ENCODE data around the gene DGKI. TPM values are rescaled to one million over a fixed set of nuclear protein-coding genes. Genes with fewer than 3 reads are reported as not detected.

DGKI gene
- total RNA-seq, 1 experiment from 2014 or later: 0.41 TPM

DNA sequence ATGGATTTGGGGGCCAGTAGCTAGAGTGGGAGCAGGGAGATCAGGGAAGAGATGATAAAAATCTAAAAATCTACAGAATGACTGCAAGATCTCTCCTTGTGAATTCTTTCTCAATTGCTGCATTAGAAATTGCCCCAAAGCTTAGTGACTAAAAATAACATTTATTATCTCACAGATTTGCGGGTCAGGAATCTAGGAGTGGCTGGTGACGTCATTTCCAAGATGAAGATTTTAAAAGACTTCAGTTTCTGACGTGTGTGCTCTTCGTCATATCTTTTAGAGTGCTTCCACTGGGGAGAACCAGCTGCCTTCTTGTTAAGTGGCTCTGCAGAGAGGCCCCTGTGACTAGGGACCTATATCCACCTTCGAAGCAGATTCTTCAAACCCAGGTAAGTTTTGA lies 112.6 kb downstream of the DGKI start:
- Histone ChIP-seq H4K20me1 (ENCODE audit: insufficient read depth) (no peaks in the 10 kb centered on the region), H2AFZ (no peak overlapping the region), H3K9me3 (ENCODE audit: insufficient read depth, low read depth) (no peaks in the 10 kb centered on the region), H3K27me3 (ENCODE audit: insufficient read depth, low read depth) (peaks cover 67% of the 10 kb centered on the region), H3K4me2 (no peak overlapping the region), H3K4me3 (no peak overlapping the region), H3K36me3 (ENCODE audit: low read depth) (no peaks in the 10 kb centered on the region), H3K9me2 (ENCODE audit: insufficient read depth) (no peaks in the 10 kb centered on the region), H3K27ac (no peak overlapping the region), H3F3A (ENCODE audit: insufficient read depth, low read depth) (no peaks in the 10 kb centered on the region), H3K4me1 (replicated peaks; ENCODE audit: insufficient read depth) (no peaks in the 10 kb centered on the region), H3K79me2 (ENCODE audit: low read depth) (no peaks in the 10 kb centered on the region)
- TF ChIP-seq, protein P1, sequence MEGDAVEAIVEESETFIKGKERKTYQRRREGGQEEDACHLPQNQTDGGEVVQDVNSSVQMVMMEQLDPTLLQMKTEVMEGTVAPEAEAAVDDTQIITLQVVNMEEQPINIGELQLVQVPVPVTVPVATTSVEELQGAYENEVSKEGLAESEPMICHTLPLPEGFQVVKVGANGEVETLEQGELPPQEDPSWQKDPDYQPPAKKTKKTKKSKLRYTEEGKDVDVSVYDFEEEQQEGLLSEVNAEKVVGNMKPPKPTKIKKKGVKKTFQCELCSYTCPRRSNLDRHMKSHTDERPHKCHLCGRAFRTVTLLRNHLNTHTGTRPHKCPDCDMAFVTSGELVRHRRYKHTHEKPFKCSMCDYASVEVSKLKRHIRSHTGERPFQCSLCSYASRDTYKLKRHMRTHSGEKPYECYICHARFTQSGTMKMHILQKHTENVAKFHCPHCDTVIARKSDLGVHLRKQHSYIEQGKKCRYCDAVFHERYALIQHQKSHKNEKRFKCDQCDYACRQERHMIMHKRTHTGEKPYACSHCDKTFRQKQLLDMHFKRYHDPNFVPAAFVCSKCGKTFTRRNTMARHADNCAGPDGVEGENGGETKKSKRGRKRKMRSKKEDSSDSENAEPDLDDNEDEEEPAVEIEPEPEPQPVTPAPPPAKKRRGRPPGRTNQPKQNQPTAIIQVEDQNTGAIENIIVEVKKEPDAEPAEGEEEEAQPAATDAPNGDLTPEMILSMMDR (conservative IDR thresholded peaks at IDR 0.05): no peak
- TF ChIP-seq EZH2 (IDR thresholded peaks at IDR 0.05; ENCODE audit: low read depth): no peak
- intact Hi-C loops (cut with micrococcal nuclease; ENCODE audit: unreplicated experiment): no loop called here
- DNase-seq: no peak
- ChIA-PET CTCF (no interaction called here), POLR2A (ENCODE audit: unreplicated experiment) (no interaction called here)
- no TSS peak for BruUV-seq (replicated peaks)

DNA sequence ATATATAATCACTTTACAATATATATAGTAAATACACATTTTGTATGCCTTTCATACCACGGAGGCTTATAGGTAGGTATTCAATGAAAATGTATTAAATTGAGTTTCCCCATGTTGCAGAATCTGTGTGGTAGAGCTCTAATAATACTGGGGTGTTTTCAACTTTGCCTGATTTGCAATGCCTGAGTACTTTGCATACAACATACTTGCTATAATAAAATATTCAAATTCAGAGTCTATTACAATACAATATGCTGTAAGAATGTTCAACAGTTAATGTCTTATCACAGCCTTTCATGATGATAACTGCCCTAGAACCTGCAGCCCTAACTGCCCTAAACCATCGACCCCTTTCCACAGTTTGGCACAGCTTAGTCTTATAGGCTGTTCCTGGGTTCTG lies 114.6 kb downstream of the DGKI start:
- H3K4me1 ChIP-seq (replicated peaks; ENCODE audit: insufficient read depth): no peaks in the 10 kb centered on the region
- no peak overlapping the region for H3K27ac ChIP-seq
- H3K27me3 ChIP-seq (ENCODE audit: insufficient read depth, low read depth): peaks cover 51% of the 10 kb centered on the region
- H3F3A ChIP-seq (ENCODE audit: insufficient read depth, low read depth): no peaks in the 10 kb centered on the region
- H3K9me3 ChIP-seq (ENCODE audit: insufficient read depth, low read depth): no peaks in the 10 kb centered on the region
- no peaks in the 10 kb centered on the region for H3K9me2 ChIP-seq (ENCODE audit: insufficient read depth)
- TF ChIP-seq, protein P1 (conservative IDR thresholded peaks at IDR 0.05): no peak
- TF ChIP-seq EZH2 (IDR thresholded peaks at IDR 0.05; ENCODE audit: low read depth): no peak
- no peaks in the 10 kb centered on the region for H4K20me1 ChIP-seq (ENCODE audit: insufficient read depth)
- no peaks in the 10 kb centered on the region for H3K36me3 ChIP-seq (ENCODE audit: low read depth)
- H2AFZ ChIP-seq: no peak overlapping the region
- H3K79me2 ChIP-seq (ENCODE audit: low read depth): no peaks in the 10 kb centered on the region
- H3K4me2 ChIP-seq: no peak overlapping the region
- CTCF ChIA-PET: no interaction called here
- intact Hi-C loops (cut with micrococcal nuclease; ENCODE audit: unreplicated experiment): no loop called here
- no TSS peak for BruUV-seq (replicated peaks)
- POLR2A ChIA-PET (ENCODE audit: unreplicated experiment): no interaction called here
- DNase-seq: no peak
- H3K4me3 ChIP-seq: no peak overlapping the region

DNA sequence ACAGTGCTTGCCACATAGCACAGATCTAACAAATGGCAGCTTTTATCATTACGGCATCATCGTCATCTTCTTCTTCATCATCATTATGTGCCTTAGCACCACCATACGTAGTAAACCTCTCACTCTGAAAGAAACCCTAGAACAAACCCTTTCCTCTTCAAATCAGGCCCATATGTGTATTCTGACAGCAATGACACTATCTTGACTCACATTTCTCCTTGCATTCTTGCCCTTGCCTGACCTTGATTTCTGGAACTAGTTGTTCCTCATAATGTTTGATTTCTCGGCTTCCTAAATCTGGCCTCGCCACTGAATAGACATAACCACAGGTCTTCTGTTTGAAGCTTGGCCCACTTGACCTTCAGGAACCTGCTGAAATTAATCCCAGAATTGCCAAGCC lies 115.3 kb downstream of the DGKI start:
- no peak overlapping the region for H3K4me2 ChIP-seq
- H3K36me3 ChIP-seq (ENCODE audit: low read depth): no peaks in the 10 kb centered on the region
- no peak overlapping the region for H3K4me3 ChIP-seq
- no peaks in the 10 kb centered on the region for H3K9me2 ChIP-seq (ENCODE audit: insufficient read depth)
- CTCF ChIA-PET: interaction anchor here (0.5 kb wide), 1 partner anchor 76 kb away, joined by 6 read pairs; no protein-coding TSS in a partner anchor
- no peak for TF ChIP-seq EZH2 (IDR thresholded peaks at IDR 0.05; ENCODE audit: low read depth)
- TF ChIP-seq, protein P1 (conservative IDR thresholded peaks at IDR 0.05): no peak
- no peaks in the 10 kb centered on the region for H3K4me1 ChIP-seq (replicated peaks; ENCODE audit: insufficient read depth)
- H3F3A ChIP-seq (ENCODE audit: insufficient read depth, low read depth): no peaks in the 10 kb centered on the region
- H2AFZ ChIP-seq: no peak overlapping the region
- intact Hi-C loops (cut with micrococcal nuclease; ENCODE audit: unreplicated experiment): no loop called here
- POLR2A ChIA-PET (ENCODE audit: unreplicated experiment): no interaction called here
- no peak for DNase-seq
- no peaks in the 10 kb centered on the region for H4K20me1 ChIP-seq (ENCODE audit: insufficient read depth)
- no peak overlapping the region for H3K27ac ChIP-seq
- no TSS peak for BruUV-seq (replicated peaks)
- no peaks in the 10 kb centered on the region for H3K9me3 ChIP-seq (ENCODE audit: insufficient read depth, low read depth)
- H3K79me2 ChIP-seq (ENCODE audit: low read depth): no peaks in the 10 kb centered on the region
- peaks cover 53% of the 10 kb centered on the region for H3K27me3 ChIP-seq (ENCODE audit: insufficient read depth, low read depth)
